Activated T-helper 1 cell treated with anti-CD3 and anti-CD28 coated beads, Interleukin-12 subunit alpha, Interleukin-12 subunit beta, Interleukin-2, Interleukin-4 antibody, amounts not matched to agents 30 ng/mL and 10 ng/mL and 1 ng/mL, durations not matched to agents 14 hours and 24 hours and 36 hours (primary cell): ENCODE data around the gene F2RL3. TPM values are rescaled to one million over a fixed set of nuclear protein-coding genes. Genes with fewer than 3 reads are reported as not detected.

Source experiments
- DNase-seq: peaks from one replicate; pipeline ENCODE4 v3.0.0; 2021; ENCODE audit warnings: low spot score
- H3K27ac Mint-ChIP-seq: one replicate; pipeline ENCODE4 v1.8.0; 2021; ENCODE audit warnings: mild to moderate bottlenecking, mixed read lengths
- H3K27me3 Mint-ChIP-seq: one replicate; pipeline ENCODE4 v1.8.0; 2022; ENCODE audit warnings: mild to moderate bottlenecking, moderate library complexity, mixed read lengths; ENCODE audit not compliant: insufficient read depth
- H3K36me3 Mint-ChIP-seq: one replicate; pipeline ENCODE4 v1.8.0; 2021; ENCODE audit warnings: low read depth, mixed read lengths
- H3K4me1 Mint-ChIP-seq: one replicate; pipeline ENCODE4 v1.8.0; 2021; ENCODE audit warnings: low read depth, mixed read lengths
- H3K4me3 Mint-ChIP-seq: one replicate; pipeline ENCODE4 v1.8.0; 2021; ENCODE audit warnings: mild to moderate bottlenecking, moderate library complexity, mixed read lengths
- H3K9me3 Mint-ChIP-seq: one replicate; pipeline ENCODE4 v1.8.0; 2021; ENCODE audit warnings: mixed read lengths
- intact Hi-C: fragments of 100-400 bp; cut with micrococcal nuclease; formaldehyde crosslinking; loops from one replicate; pipeline ENCODE4 v1.15.1; 2024
- total RNA-seq: library from RNA; stranded (reverse); gene quantifications from 2 replicates; pipeline ENCODE4 v1.2.3, GENCODE V29; 2022

Gene F2RL3
- total RNA-seq, 1 donor from 2014 or later: not detected

DNA sequence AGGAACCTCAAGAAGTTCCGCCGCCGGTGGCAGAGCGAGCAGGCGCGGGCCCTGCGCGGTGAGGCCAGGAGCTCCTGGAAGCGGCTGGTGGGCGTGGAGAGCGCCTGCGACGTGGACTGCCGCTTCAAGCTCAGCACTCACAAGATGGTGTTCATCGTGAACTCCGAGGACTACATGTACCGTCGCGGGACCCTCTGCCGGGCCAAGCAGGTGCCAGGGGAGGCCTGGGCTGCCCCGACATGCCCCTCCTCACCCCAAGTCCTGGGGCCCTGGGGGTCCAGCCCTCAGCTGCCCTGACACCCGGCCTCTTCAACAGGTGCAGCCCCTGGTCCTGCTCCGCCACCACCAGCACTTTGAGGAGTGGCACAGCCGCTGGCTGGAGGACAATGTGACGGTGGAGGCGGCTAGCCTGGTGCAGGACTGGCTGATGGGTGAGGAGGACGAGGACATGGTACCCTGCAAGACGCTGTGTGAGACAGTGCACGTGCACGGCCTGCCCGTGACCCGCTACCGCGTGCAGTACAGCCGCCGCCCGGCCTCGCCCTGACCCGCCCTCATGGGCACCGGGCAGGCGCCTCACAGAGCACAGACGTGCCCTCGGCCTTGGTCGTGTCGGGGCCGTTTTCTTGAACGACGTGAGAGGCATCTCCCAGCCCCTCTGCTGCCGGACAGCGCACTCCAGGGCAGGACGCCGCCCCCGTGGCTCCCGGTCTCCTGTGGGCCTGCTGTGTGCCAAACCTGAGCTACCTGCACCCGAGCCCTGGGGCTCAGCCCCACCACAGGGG, 10.4 kb upstream of the F2RL3 start:
- intact Hi-C loops: no loop called here
- Mint-ChIP-seq H3K36me3 (peaks cover 34% of the 10 kb centered on the region), H3K27me3 (no peaks in the 10 kb centered on the region), H3K9me3 (peaks cover 25% of the 10 kb centered on the region), H3K27ac (no peak overlapping the region), H3K4me3 (no peak overlapping the region), H3K4me1 (peaks cover 10% of the 10 kb centered on the region)
- DNase-seq: no peak

DNA sequence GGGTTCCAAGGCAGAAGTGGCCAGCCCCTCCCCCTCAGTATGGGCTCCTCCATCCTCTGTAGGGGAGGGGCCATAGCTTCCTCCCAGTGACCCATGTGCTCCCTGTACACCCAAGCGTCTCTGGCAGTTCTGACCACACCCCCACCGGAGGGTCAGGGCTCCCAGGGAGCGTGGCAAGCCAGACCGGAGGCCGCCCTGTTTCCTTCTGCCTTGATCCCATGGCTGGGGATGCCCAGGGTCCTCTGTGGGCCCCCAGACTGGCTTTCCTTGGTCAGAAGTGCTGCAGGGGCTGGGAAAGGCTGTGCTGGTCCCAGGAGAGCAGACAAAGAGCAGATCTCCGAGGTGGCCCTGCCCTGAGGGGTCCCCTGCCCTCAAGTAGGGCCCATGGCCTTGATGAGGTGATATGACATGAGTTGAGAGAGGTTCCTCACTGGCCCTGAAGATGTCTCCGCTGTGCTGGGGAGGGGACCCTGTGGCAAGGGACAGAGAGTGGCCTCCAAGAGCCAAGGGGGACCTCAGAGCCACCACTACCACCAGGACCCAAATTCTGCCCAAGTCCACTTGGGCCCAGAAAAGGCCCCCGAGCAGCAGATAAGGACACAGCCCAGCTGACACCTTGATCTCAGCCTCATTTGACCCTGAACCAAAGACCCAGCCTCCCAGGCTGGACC, 7.8 kb upstream of the F2RL3 start:
- no peaks in the 10 kb centered on the region for H3K4me1 Mint-ChIP-seq
- DNase-seq: no peak
- H3K36me3 Mint-ChIP-seq: peaks cover 18% of the 10 kb centered on the region
- H3K4me3 Mint-ChIP-seq: no peak overlapping the region
- intact Hi-C loops: no loop called here
- no peak overlapping the region for H3K27ac Mint-ChIP-seq
- peaks cover 21% of the 10 kb centered on the region for H3K9me3 Mint-ChIP-seq
- no peaks in the 10 kb centered on the region for H3K27me3 Mint-ChIP-seq

DNA sequence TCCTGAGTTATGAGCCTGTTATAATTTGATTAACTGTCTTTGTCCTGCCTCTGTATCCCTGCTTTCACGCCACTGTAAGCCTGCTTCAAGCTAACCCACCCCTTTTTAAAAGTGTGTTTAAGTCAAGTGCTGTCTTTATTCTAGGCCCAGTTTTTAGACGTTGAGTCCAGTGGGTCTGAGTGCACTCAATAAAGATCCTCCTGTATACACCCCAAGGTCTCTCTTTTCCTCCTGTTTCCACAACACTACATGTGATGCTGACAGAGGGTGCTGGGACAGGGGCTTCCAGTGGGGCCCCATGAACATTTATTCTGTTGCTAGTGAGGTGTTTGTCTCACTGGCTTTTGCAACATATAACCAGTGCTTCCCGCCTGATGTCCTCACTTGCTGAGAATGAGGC, 6.7 kb upstream of the F2RL3 start:
- H3K36me3 Mint-ChIP-seq: peaks cover 18% of the 10 kb centered on the region
- no peaks in the 10 kb centered on the region for H3K4me1 Mint-ChIP-seq
- no peak overlapping the region for H3K4me3 Mint-ChIP-seq
- no peak for DNase-seq
- H3K27ac Mint-ChIP-seq: no peak overlapping the region
- peaks cover 21% of the 10 kb centered on the region for H3K9me3 Mint-ChIP-seq
- intact Hi-C loops: no loop called here
- H3K27me3 Mint-ChIP-seq: no peaks in the 10 kb centered on the region

DNA sequence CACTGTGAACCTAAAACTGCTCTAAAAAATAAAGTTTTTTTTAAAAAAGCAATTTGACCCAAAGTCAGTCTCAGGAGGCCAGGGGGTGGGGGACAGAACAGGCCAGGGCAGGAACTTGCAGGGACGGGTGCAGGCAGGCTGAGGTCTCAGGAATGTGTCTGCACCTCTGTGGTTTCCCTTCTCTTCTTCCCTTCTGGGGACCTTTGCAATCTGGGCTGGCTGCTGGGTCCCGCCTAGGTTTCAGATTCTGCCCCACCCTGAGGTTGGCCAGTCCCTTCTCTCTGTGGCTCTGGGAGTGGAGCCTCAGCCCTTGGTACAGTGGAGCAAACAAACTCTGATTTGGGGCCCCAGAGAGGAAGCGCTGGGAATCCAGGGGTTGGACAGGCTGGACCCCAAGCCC, 5.3 kb upstream of the F2RL3 start:
- Mint-ChIP-seq H3K4me3 (no peak overlapping the region), H3K9me3 (peaks cover 21% of the 10 kb centered on the region)
- intact Hi-C loops: no loop called here

DNA sequence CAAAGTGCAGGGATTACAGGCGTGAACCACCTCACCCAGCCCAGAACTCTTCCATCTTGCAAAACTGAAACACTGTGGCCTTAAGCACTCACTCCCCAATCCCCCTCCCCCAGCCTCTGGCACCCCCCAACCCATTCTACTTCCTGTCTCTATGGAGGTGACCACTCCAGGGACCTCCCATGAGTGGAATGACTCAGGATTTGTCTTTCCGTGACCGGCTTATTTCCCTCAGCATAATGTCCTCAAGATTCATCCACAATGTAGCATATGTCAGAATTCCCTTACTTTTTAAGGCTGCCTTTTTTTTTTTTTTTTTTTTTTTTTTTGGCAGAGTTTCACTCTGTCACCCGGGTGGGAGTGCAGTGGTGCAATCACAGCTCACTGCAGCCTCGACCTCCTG, 3.6 kb upstream of the F2RL3 start:
- DNase-seq: no peak
- Mint-ChIP-seq H3K9me3 (peaks cover 20% of the 10 kb centered on the region), H3K27ac (no peak overlapping the region), H3K4me1 (no peaks in the 10 kb centered on the region), H3K36me3 (peaks cover 14% of the 10 kb centered on the region), H3K27me3 (no peaks in the 10 kb centered on the region), H3K4me3 (no peak overlapping the region)
- intact Hi-C loops: no loop called here

More for the DNA sequence above, 5.3 kb upstream of the F2RL3 start:
- H3K36me3 Mint-ChIP-seq: peaks cover 16% of the 10 kb centered on the region
- DNase-seq: no peak
- H3K27ac Mint-ChIP-seq: no peak overlapping the region
- no peaks in the 10 kb centered on the region for H3K4me1 Mint-ChIP-seq
- no peaks in the 10 kb centered on the region for H3K27me3 Mint-ChIP-seq

DNA sequence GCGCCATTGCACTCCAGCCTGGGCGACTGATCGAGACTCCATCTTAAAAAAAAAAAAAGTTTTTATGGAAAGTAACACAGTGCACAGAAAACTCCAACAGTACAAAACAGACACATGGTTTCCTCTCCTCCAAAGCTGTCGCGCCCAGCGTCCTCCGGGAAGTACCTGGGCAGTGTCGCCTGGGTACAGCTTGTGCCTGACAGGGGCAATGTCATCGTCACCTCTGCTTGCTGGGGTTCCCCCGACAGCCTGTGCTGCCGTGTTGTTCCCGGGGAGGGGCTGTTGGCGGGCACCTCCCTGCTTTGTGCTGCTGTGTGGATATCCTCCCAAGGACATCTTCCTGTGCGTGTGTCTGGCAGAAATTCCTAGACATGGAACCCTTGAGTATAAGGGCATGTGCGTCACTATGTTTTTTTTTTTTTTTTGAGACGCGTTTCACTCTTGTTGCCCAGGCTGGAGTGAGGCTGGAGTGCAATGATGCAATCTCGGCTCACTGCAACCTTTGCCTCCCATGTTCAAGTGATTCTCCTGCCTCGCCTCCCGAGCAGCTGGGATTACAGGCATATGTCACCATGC, 2.4 kb upstream of the F2RL3 start:
- Mint-ChIP-seq H3K27ac (no peak overlapping the region), H3K4me1 (no peaks in the 10 kb centered on the region), H3K36me3 (peaks cover 7% of the 10 kb centered on the region), H3K4me3 (no peak overlapping the region), H3K9me3 (peaks cover 15% of the 10 kb centered on the region), H3K27me3 (no peaks in the 10 kb centered on the region)
- intact Hi-C loops: no loop called here
- no peak for DNase-seq

DNA sequence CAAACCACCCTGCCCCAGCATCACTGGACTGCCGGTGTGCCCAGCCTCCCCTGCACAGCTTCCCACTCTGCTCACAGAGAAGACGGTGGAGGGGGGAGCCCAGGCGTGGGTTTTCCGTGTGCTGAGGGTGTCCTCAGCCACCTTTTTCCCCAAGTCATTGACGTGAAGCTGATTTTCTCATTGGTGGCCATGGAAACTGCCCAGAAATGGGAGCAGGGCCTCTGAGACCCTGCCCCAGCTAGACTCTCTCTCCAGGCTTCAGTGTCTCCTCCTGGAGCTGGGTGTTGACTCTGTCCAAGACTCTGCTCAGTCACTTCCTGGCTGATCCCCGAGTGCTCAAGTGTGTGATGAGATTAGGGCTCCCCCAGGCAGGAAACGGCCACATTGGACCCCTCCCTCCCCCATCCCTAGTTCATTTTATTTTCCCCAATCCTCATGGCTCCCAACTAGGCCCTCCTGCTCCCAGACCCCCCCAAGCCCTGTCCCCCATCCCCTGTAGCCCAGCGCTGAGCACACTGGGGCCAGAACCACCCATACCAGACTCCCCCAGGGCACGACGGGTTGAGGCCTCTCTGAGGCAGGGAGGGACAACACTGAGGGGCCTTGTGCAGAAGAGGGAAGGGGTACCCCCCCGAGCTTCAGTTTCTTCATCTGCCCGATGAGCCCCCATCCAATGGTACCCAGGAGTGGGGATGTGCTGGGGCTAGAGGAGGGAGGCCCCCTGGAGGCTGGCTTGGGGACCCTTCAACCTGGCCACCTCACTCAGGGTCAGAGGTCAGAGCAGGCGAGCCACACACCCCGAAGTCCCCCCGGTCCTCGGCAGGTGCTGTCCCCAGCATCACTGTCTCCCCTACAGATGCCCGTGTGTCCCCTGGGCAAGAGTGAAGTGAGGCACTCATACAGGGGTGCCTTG, 1.2 kb upstream of the F2RL3 start:
- Mint-ChIP-seq H3K27ac (no peak overlapping the region), H3K4me3 (no peak overlapping the region), H3K36me3 (peaks cover 5% of the 10 kb centered on the region), H3K27me3 (peaks cover 1% of the 10 kb centered on the region), H3K4me1 (no peaks in the 10 kb centered on the region), H3K9me3 (peaks cover 6% of the 10 kb centered on the region)
- DNase-seq: no peak
- intact Hi-C loops: no loop called here

DNA sequence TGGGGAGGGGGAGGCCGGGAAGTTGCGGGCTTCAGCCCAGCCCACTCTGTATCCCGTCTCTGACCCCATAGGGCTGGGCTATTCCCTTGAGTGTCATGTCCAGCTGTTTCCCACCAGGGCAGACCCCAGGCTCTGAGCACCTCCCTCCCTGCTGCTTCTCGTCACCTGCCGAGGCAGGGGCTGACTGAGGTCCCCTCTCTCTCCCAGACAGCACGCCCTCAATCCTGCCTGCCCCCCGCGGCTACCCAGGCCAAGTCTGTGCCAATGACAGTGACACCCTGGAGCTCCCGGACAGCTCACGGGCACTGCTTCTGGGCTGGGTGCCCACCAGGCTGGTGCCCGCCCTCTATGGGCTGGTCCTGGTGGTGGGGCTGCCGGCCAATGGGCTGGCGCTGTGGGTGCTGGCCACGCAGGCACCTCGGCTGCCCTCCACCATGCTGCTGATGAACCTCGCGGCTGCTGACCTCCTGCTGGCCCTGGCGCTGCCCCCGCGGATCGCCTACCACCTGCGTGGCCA, 625 bp downstream of the F2RL3 start:
- H3K36me3 Mint-ChIP-seq: no peaks in the 10 kb centered on the region
- no peaks in the 10 kb centered on the region for H3K9me3 Mint-ChIP-seq
- no peak overlapping the region for H3K4me3 Mint-ChIP-seq
- no peak overlapping the region for H3K27ac Mint-ChIP-seq
- no peaks in the 10 kb centered on the region for H3K4me1 Mint-ChIP-seq
- intact Hi-C loops: no loop called here
- DNase-seq: no peak
- H3K27me3 Mint-ChIP-seq: peaks cover 1% of the 10 kb centered on the region

DNA sequence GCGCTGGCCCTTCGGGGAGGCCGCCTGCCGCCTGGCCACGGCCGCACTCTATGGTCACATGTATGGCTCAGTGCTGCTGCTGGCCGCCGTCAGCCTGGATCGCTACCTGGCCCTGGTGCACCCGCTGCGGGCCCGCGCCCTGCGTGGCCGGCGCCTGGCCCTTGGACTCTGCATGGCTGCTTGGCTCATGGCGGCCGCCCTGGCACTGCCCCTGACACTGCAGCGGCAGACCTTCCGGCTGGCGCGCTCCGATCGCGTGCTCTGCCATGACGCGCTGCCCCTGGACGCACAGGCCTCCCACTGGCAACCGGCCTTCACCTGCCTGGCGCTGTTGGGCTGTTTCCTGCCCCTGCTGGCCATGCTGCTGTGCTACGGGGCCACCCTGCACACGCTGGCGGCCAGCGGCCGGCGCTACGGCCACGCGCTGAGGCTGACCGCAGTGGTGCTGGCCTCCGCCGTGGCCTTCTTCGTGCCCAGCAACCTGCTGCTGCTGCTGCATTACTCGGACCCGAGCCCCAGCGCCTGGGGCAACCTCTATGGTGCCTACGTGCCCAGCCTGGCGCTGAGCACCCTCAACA, 1.2 kb downstream of the F2RL3 start:
- DNase-seq: no peak
- no peak overlapping the region for H3K4me3 Mint-ChIP-seq
- H3K27me3 Mint-ChIP-seq: peaks cover 6% of the 10 kb centered on the region
- H3K27ac Mint-ChIP-seq: no peak overlapping the region
- intact Hi-C loops: no loop called here
- no peaks in the 10 kb centered on the region for H3K4me1 Mint-ChIP-seq
- no peaks in the 10 kb centered on the region for H3K9me3 Mint-ChIP-seq
- H3K36me3 Mint-ChIP-seq: no peaks in the 10 kb centered on the region

DNA sequence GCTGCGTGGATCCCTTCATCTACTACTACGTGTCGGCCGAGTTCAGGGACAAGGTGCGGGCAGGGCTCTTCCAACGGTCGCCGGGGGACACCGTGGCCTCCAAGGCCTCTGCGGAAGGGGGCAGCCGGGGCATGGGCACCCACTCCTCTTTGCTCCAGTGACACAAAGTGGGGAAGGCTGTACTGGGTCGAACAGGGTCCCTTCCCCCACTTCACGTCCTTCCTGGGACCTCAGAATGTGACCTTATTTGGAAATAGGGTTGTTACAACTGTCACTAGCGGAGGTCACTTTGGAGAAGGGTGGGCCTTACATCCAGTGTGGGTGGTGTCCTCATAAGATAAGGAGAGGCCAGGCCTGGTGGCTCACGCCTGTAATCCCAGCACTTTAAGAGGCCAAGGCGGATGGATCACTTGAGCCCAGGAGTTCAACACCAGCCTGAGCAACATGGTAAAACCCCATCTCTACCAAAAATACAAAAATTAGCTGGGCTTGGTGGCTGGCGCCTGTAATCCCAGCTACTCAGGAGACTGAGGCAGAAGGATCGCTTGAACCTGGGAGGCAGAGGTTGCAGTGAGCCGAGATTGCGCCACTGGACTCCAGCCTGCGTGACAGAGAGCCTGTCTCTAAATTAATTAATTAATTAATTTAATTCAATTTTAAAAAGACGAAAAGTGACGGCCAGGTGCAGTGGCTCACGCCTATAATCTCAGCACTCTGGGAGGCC, 1.8 kb downstream of the F2RL3 start:
- intact Hi-C loops: no loop called here
- no peaks in the 10 kb centered on the region for H3K36me3 Mint-ChIP-seq
- DNase-seq: no peak
- no peak overlapping the region for H3K27ac Mint-ChIP-seq
- peaks cover 11% of the 10 kb centered on the region for H3K27me3 Mint-ChIP-seq
- no peaks in the 10 kb centered on the region for H3K9me3 Mint-ChIP-seq
- H3K4me1 Mint-ChIP-seq: no peaks in the 10 kb centered on the region
- H3K4me3 Mint-ChIP-seq: no peak overlapping the region

DNA sequence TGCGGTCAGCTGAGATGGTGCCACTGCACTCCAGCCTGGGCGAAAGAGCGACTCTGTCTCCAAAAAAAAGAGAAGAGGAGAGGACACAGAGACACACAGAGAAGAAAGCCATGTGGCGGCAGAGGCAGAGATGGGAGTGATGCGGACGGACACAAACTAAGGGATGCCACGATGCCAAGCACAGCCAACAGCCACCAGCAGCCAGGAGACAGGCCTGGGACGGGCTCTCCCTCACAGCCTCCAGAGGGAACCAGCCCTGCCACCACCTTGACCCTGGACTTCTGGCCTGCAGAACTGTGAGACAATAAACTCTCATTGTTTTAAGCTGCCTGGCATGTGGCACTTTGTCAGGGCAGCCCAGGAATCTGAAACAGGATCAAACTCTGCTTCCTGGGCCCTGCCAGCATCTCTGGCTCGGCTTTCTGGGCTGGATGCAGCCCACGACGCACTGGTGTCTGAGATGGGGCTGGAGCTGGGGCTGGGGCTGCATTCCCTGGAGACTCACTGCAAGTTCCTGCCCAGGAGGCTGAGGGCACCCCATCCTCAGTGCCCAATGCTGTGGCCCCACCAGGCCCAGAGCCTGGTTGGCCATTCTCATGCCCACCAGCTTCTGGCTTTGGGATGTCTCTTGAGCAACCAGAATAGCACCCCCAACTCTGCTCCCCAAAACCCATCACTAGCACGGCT, 3.0 kb downstream of the F2RL3 start:
- intact Hi-C loops: no loop called here
- DNase-seq: no peak
- Mint-ChIP-seq H3K27me3 (peaks cover 13% of the 10 kb centered on the region), H3K4me3 (no peak overlapping the region), H3K9me3 (no peaks in the 10 kb centered on the region), H3K36me3 (no peaks in the 10 kb centered on the region), H3K4me1 (no peaks in the 10 kb centered on the region), H3K27ac (no peak overlapping the region)
